ENCODE results near the gene ZDHHC18.

DNA sequence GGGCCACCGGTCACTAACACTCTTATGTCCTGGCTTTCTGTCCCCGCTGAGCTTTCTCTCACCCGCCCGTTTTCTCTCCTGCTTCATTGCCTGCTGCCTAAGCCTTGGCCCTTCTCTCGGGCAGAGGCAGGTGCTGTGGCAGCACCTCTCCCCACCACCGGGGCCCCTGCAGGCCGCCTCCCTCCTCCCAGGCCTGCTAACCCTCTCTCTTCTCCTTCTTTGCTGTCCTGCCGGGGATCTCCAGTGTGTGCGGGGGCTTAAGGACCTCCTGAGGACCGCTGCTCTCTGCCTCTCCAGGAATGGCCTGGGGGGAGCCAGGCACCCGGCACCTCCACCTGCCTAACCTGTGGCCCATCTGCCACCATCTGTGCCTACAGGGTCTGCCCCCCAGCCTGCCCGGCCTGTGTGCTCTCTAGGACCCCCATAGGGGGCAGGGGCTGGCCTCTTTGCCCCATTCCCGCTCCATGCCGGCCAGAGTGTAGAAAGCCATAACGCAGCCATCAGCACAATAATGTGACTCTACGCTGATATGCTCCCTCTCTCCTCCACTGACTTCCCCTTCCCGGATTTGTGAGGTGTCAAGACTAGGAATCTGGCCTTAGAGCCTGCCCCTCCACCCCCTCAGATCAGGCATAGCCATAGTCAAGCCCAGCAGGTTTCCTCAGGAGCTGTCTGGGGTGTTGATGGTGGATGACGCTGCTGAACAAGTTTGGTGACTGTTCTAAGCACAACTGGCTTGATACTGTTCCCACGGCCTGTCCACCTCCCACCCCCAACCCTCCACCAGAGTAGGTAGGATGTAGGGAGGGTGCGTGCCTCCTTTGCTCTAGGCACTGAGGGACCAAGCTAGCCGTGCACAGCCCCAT, 30.3 kb downstream of the ZDHHC18 start:
- TF ChIP-seq GATA2 (IDR thresholded peaks at IDR 0.05; ENCODE audit: low read depth, low read length) (no peak), GATA3 (IDR thresholded peaks at IDR 0.05; ENCODE audit: low read depth, low read length) (no peak)
